Tibial artery (tissue), 4 donors: ENCODE results near the gene PI4K2B.

Source experiments
- DNase-seq, 2 donors: peaks; one replicate each; pipeline ENCODE4 v3.0.0-alpha.2; 2019
- H3K27ac ChIP-seq, 2 donors: fragments of 200-600 bp; sonication (generic) in 1 of 2; 1 replicate in 1 of 2; 2 replicates in 1 of 2; pipeline ENCODE4 v1.5.1; 2018 to 2019; ENCODE audit warnings: mild to moderate bottlenecking in 1 of 2
- H3K27me3 ChIP-seq, 2 donors: fragments of 200-600 bp; sonication (generic) in 1 of 2; one replicate each; pipeline versions ENCODE4 v1.5.1 to v1.6.0; 2016 to 2019
- H3K36me3 ChIP-seq, 3 donors: fragments of 200-600 bp; sonication (generic) in 2 of 3; one replicate each; pipeline ENCODE4 v1.5.1; 2016 to 2019; ENCODE audit warnings: mild to moderate bottlenecking in 2 of 3
- H3K4me1 ChIP-seq, 4 donors: fragments of 200-600 bp; sonication (generic) in 2 of 4; 1 replicate in 3 of 4; 2 replicates in 1 of 4; pipeline ENCODE4 v1.5.1; 2016 to 2019
- H3K4me3 ChIP-seq, 2 donors: fragments of 200-600 bp; sonication (generic) in 1 of 2; 1 replicate in 1 of 2; 2 replicates in 1 of 2; pipeline ENCODE4 v1.5.1; 2018 to 2019; ENCODE audit warnings: mild to moderate bottlenecking in 2 of 2
- H3K9me3 ChIP-seq, 3 donors: fragments of 200-600 bp; sonication (generic) in 1 of 3; one replicate each; pipeline ENCODE4 v1.5.1; 2016 to 2019
- intact Hi-C: fragments of 100-400 bp; cut with DNase I; formaldehyde crosslinking; loops from one replicate; pipeline ENCODE4 v1.15.0; 2023; ENCODE audit warnings: low total_unique reads
- TF ChIP-seq, protein P1 (sequence below), 2 experiments: fragments of 200-600 bp in 1 of 2; fragments of 450-650 bp in 1 of 2; IDR thresholded peaks; one replicate each; pipeline ENCODE4 v1.5.1; 2017 to 2019; ENCODE audit warnings: antibody characterized with exemption in 2 of 2, mild to moderate bottlenecking in 1 of 2, moderate library complexity in 1 of 2

The PI4K2B gene

DNA sequence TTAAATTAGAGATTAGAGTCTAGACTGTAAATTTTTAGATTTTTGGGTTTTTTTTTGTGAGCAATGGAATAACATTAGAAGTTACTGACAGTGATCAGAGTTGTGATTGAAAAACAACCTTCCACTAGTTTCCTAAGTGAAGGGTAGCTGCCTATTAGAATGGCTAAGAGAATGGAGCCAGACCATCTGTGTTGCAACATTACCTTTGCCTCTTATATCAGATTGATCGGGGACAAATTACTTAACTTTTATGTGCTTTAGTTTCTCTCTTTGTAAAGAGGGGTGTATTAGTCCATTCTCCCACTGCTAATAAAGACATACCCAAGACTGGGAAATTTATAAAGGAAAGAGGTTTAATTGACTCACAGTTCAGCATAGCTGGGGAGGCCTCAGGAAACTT lies 12.5 kb upstream of the PI4K2B start:
- intact Hi-C loops, result no loop called here
- Histone ChIP-seq H3K36me3 (no peaks in the 10 kb centered on the region), H3K9me3 (peaks cover 0 to 28% (median 14%) of the 10 kb centered on the region in 3 donors), H3K27me3 (no peaks in the 10 kb centered on the region), H3K4me1 (no peaks in the 10 kb centered on the region), H3K27ac (no peak overlapping the region), H3K4me3 (no peak overlapping the region)
- DNase-seq, result no peak
- TF ChIP-seq, protein P1, sequence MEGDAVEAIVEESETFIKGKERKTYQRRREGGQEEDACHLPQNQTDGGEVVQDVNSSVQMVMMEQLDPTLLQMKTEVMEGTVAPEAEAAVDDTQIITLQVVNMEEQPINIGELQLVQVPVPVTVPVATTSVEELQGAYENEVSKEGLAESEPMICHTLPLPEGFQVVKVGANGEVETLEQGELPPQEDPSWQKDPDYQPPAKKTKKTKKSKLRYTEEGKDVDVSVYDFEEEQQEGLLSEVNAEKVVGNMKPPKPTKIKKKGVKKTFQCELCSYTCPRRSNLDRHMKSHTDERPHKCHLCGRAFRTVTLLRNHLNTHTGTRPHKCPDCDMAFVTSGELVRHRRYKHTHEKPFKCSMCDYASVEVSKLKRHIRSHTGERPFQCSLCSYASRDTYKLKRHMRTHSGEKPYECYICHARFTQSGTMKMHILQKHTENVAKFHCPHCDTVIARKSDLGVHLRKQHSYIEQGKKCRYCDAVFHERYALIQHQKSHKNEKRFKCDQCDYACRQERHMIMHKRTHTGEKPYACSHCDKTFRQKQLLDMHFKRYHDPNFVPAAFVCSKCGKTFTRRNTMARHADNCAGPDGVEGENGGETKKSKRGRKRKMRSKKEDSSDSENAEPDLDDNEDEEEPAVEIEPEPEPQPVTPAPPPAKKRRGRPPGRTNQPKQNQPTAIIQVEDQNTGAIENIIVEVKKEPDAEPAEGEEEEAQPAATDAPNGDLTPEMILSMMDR (IDR thresholded peaks at IDR 0.05), result no peak

DNA sequence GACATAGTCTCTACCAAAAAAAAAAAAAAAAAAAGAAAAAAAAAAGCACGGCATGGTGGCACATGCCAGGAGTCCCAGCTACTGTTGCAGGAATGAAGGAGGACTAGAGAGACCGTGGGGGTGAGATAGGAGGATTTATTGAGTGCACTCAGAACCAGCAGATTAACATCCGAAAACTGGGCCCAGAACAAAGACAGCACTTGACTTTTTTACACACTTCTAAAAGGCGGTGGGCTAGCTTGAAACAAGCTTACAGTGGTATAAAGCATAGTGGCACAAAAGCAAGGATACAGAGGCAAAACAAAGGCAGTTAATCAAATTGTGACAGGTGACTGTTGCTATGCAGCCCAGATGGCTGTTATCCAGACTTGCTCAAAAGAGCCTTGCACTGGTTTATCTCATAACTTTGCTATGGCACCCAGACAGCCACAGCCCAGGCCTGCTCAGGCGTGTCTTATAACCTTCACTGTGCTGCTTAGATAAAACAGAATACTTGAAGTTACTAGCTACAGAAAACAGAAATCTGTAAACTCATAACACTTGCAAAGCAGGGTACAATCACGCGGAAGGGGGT lies 9.9 kb upstream of the PI4K2B start:
- Histone ChIP-seq H3K27me3 (no peaks in the 10 kb centered on the region), H3K4me3 (no peak overlapping the region), H3K9me3 (peaks cover 0 to 28% (median 14%) of the 10 kb centered on the region in 3 donors), H3K4me1 (no peaks in the 10 kb centered on the region), H3K27ac (no peak overlapping the region), H3K36me3 (no peaks in the 10 kb centered on the region)
- DNase-seq, result no peak
- TF ChIP-seq, protein P1 (IDR thresholded peaks at IDR 0.05), result no peak
- intact Hi-C loops, result no loop called here

GRCh38 chr4:25229804-25230203 lies 4.0 kb upstream of the PI4K2B start:
- peaks cover 0 to 12% (median 2%) of the 10 kb centered on the region in 3 donors for H3K9me3 ChIP-seq
- no peaks in the 10 kb centered on the region for H3K36me3 ChIP-seq
- TF ChIP-seq, protein P1 (IDR thresholded peaks at IDR 0.05), result no peak
- no peaks in the 10 kb centered on the region for H3K27me3 ChIP-seq
- intact Hi-C loops, result loop anchor here (5.0 kb wide), 2 partner anchors 58 to 82 kb away; partner anchors contain the start of gene ZCCHC4
- H3K4me1 ChIP-seq, result no peaks in the 10 kb centered on the region
- no peak overlapping the region for H3K27ac ChIP-seq
- DNase-seq, result no peak
- H3K4me3 ChIP-seq, result no peak overlapping the region

GRCh38 chr4:25233194-25233593 lies 639 bp upstream of the PI4K2B start:
- H3K4me1 ChIP-seq, result peaks cover 0 to 8% (median 2%) of the 10 kb centered on the region in 4 donors
- peak overlapping the region; percentile 89 to 98 for H3K27ac ChIP-seq
- TF ChIP-seq, protein P1 (IDR thresholded peaks at IDR 0.05), result no peak
- H3K9me3 ChIP-seq, result peaks cover 0 to 6% (median 2%) of the 10 kb centered on the region in 3 donors
- no peak for DNase-seq
- intact Hi-C loops, result loop anchor here (5.0 kb wide), 2 partner anchors 61 to 79 kb away; partner anchors contain the start of gene ZCCHC4
- peak overlapping the region; percentile 67 to 93 for H3K4me3 ChIP-seq
- no peaks in the 10 kb centered on the region for H3K27me3 ChIP-seq
- H3K36me3 ChIP-seq, result no peaks in the 10 kb centered on the region

DNA sequence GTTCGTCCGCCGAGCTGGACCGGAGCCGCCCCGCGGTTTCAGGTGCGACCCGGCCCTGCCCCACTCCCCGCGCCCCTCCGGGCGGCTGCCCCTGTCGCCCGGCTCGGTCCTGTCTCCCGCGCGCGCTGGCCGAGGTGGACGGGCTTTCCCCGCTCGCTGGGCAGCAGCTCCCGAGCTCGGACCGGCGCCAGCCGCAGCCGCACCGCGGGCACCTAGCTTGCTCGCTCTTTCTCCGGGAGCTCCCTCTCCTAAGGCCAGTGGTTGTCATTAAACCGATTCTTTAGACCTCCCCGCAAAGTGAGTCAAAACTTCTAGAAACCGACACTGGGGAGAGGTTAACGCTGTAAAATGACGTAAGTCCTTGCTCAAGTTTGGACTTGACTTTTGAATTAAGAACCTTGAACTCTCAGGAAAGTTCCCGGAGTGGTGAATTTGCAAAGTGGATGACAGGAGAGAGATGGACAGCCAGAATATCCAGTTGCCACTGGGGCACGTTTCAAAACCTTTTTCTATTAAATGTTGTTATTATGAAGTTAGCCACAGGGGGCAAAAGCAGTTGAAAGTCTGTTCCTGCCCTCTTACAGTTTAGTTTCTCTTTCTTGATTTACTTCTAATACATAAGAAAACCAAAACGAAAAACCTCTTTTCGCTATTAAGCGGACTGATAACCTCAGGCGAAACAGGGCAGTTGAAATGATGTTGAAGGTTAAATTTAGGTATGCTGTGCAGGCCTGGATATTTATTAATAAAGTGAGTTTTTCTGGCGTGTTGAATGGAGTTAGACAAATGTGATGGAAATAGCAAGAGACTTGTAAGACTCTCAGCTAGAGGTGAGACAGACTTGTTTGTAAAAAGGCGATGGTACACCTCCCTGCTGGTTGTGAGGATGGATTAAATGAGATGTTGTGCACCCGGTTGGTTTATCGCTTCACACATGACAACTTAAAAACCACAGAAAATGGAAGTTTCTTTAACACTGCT lies 847 bp downstream of the PI4K2B start:
- Histone ChIP-seq H3K4me3 (peak overlapping the region; percentile 67 to 93), H3K36me3 (no peaks in the 10 kb centered on the region), H3K4me1 (peaks cover 0 to 8% (median 2%) of the 10 kb centered on the region in 4 donors), H3K27ac (peak overlapping the region; percentile 89 to 98), H3K9me3 (peaks cover 0 to 6% (median 0%) of the 10 kb centered on the region in 3 donors), H3K27me3 (no peaks in the 10 kb centered on the region)
- intact Hi-C loops, result loop anchor here (5.0 kb wide), 2 partner anchors 62 to 78 kb away; partner anchors contain the start of gene ZCCHC4
- peak; percentile 33 to 67 for DNase-seq
- TF ChIP-seq, protein P1 (IDR thresholded peaks at IDR 0.05), result peak; percentile 48 to 51
